NT2/D1 (cell line): ENCODE measurements around the gene CREB5.

Experiments
- SUZ12 ChIP-seq: IDR thresholded peaks from 2 replicates; pipeline ENCODE4 v1.6.1; 2011; ENCODE audit not compliant: insufficient read length, insufficient read depth; ENCODE audit errors: extremely low read depth
- YY1 ChIP-seq: IDR thresholded peaks from 2 replicates; pipeline ENCODE4 v1.6.1; 2011; ENCODE audit not compliant: insufficient read length, insufficient read depth
- ZNF274 ChIP-seq: IDR thresholded peaks from 2 replicates; pipeline ENCODE4 v1.6.1; 2011; ENCODE audit warnings: mild to moderate bottlenecking, low read depth, low read length

- TF ChIP-seq YY1 (no peak), ZNF274 (no peak), SUZ12 (no peak)
Observed at GRCh38 chr7:28591725-28592349, 179.5 kb downstream of the CREB5 start.
